T-helper 1 cell treated with Interleukin-12 subunit alpha and Interleukin-12 subunit beta and Interleukin-4 antibody, amounts not matched to agents 30 μg/mL and 1 μg/mL, for 36 hours (primary cell): ENCODE results near the gene CELA2A.

Source experiments
- H3K27ac Mint-ChIP-seq: one replicate; pipeline ENCODE4 v1.8.0; 2021; ENCODE audit warnings: mild to moderate bottlenecking, mixed read lengths
- H3K27me3 Mint-ChIP-seq: one replicate; pipeline ENCODE4 v1.8.0; 2021; ENCODE audit warnings: low read depth, mixed read lengths
- H3K36me3 Mint-ChIP-seq: one replicate; pipeline ENCODE4 v1.8.0; 2021; ENCODE audit warnings: low read depth, mixed read lengths
- H3K4me1 Mint-ChIP-seq: one replicate; pipeline ENCODE4 v1.8.0; 2021; ENCODE audit warnings: low read depth, mixed read lengths
- H3K4me3 Mint-ChIP-seq: one replicate; pipeline ENCODE4 v1.8.0; 2021; ENCODE audit warnings: mild to moderate bottlenecking, moderate library complexity, mixed read lengths
- H3K9me3 Mint-ChIP-seq: one replicate; pipeline ENCODE4 v1.8.0; 2021; ENCODE audit warnings: mixed read lengths

The CELA2A gene

GRCh38 chr1:15456313-15456954, at the start of gene CELA2A:
Gene CELA2A, plus strand, starts transcription at chr1:15456732. Its CDS starts 22 bp downstream, at chr1:15456754.
- no peaks in the 10 kb centered on the region for H3K4me1 Mint-ChIP-seq
- H3K9me3 Mint-ChIP-seq = no peaks in the 10 kb centered on the region
- H3K4me3 Mint-ChIP-seq = no peak within 1 kb of the TSS
- no peak within 1 kb of the TSS for H3K27ac Mint-ChIP-seq
- H3K27me3 Mint-ChIP-seq = peaks cover 3% of the 10 kb centered on the region
- H3K36me3 Mint-ChIP-seq = no peaks in the 10 kb centered on the region

- Mint-ChIP-seq H3K27me3 (peaks cover 41% of the 10 kb centered on the region), H3K27ac (no peak overlapping the region), H3K36me3 (peaks cover 14% of the 10 kb centered on the region), H3K4me1 (peaks cover 22% of the 10 kb centered on the region), H3K4me3 (no peak overlapping the region), H3K9me3 (no peaks in the 10 kb centered on the region)
Measured at GRCh38 chr1:15407580-15407979, 49.0 kb upstream of the CELA2A start.

GRCh38 chr1:15408890-15409387, 47.6 kb upstream of the CELA2A start:
- peak overlapping the region; percentile 83 for H3K27ac Mint-ChIP-seq
- H3K9me3 Mint-ChIP-seq = no peaks in the 10 kb centered on the region
- peaks cover 41% of the 10 kb centered on the region for H3K27me3 Mint-ChIP-seq
- H3K4me1 Mint-ChIP-seq = peaks cover 24% of the 10 kb centered on the region
- H3K4me3 Mint-ChIP-seq = peak overlapping the region; percentile 72
- H3K36me3 Mint-ChIP-seq = peaks cover 19% of the 10 kb centered on the region

- Mint-ChIP-seq H3K27me3 (peaks cover 41% of the 10 kb centered on the region), H3K36me3 (peaks cover 25% of the 10 kb centered on the region), H3K4me3 (peak within 1 kb of the TSS; percentile 96), H3K4me1 (peaks cover 29% of the 10 kb centered on the region), H3K9me3 (no peaks in the 10 kb centered on the region), H3K27ac (peak within 1 kb of the TSS; percentile 87)
Measured at GRCh38 chr1:15409388-15410222, 46.9 kb upstream of the CELA2A start, which contains the start of gene EFHD2. Gene EFHD2, plus strand, starts transcription at chr1:15409888. Its CDS starts 84 bp downstream, at chr1:15409972.

GRCh38 chr1:15410223-15410883, 46.2 kb upstream of the CELA2A start:
- H3K4me1 Mint-ChIP-seq = peaks cover 36% of the 10 kb centered on the region
- no peaks in the 10 kb centered on the region for H3K9me3 Mint-ChIP-seq
- H3K36me3 Mint-ChIP-seq = peaks cover 32% of the 10 kb centered on the region
- H3K27me3 Mint-ChIP-seq = peaks cover 37% of the 10 kb centered on the region
- H3K27ac Mint-ChIP-seq = peak overlapping the region; percentile 87
- peak overlapping the region; percentile 96 for H3K4me3 Mint-ChIP-seq

- Mint-ChIP-seq H3K9me3 (no peaks in the 10 kb centered on the region), H3K27ac (peak overlapping the region; percentile 87), H3K4me3 (peak overlapping the region; percentile 96), H3K27me3 (peaks cover 32% of the 10 kb centered on the region), H3K36me3 (peaks cover 37% of the 10 kb centered on the region), H3K4me1 (peaks cover 41% of the 10 kb centered on the region)
Measured at GRCh38 chr1:15410884-15411245, 45.7 kb upstream of the CELA2A start.

- no peaks in the 10 kb centered on the region for H3K9me3 Mint-ChIP-seq
- H3K4me1 Mint-ChIP-seq = peaks cover 49% of the 10 kb centered on the region
- peak overlapping the region; percentile 96 for H3K4me3 Mint-ChIP-seq
- H3K27me3 Mint-ChIP-seq = peaks cover 27% of the 10 kb centered on the region
- peaks cover 43% of the 10 kb centered on the region for H3K36me3 Mint-ChIP-seq
- H3K27ac Mint-ChIP-seq = peak overlapping the region; percentile 81
Measured at GRCh38 chr1:15411593-15412137, 44.9 kb upstream of the CELA2A start.

GRCh38 chr1:15412175-15412800, 44.2 kb upstream of the CELA2A start:
- H3K36me3 Mint-ChIP-seq = peaks cover 43% of the 10 kb centered on the region
- H3K27ac Mint-ChIP-seq = peak overlapping the region; percentile 81
- H3K9me3 Mint-ChIP-seq = no peaks in the 10 kb centered on the region
- H3K4me3 Mint-ChIP-seq = peak overlapping the region; percentile 96
- H3K27me3 Mint-ChIP-seq = peaks cover 21% of the 10 kb centered on the region
- peaks cover 51% of the 10 kb centered on the region for H3K4me1 Mint-ChIP-seq

- Mint-ChIP-seq H3K4me3 (peak overlapping the region; percentile 96), H3K36me3 (peaks cover 43% of the 10 kb centered on the region), H3K27ac (peak overlapping the region; percentile 81), H3K27me3 (peaks cover 15% of the 10 kb centered on the region), H3K9me3 (no peaks in the 10 kb centered on the region), H3K4me1 (peaks cover 57% of the 10 kb centered on the region)
Measured at GRCh38 chr1:15412843-15413242, 43.7 kb upstream of the CELA2A start.

GRCh38 chr1:15413563-15414444, 42.7 kb upstream of the CELA2A start:
- H3K27me3 Mint-ChIP-seq = peaks cover 6% of the 10 kb centered on the region
- H3K4me1 Mint-ChIP-seq = peaks cover 61% of the 10 kb centered on the region
- peak overlapping the region; percentile 37 for H3K4me3 Mint-ChIP-seq
- H3K27ac Mint-ChIP-seq = peak overlapping the region; percentile 41
- no peaks in the 10 kb centered on the region for H3K9me3 Mint-ChIP-seq
- peaks cover 46% of the 10 kb centered on the region for H3K36me3 Mint-ChIP-seq

GRCh38 chr1:15414445-15414983, 42.0 kb upstream of the CELA2A start:
- no peak overlapping the region for H3K4me3 Mint-ChIP-seq
- H3K27ac Mint-ChIP-seq = peak overlapping the region; percentile 41
- H3K9me3 Mint-ChIP-seq = no peaks in the 10 kb centered on the region
- H3K27me3 Mint-ChIP-seq = no peaks in the 10 kb centered on the region
- peaks cover 59% of the 10 kb centered on the region for H3K4me1 Mint-ChIP-seq
- peaks cover 48% of the 10 kb centered on the region for H3K36me3 Mint-ChIP-seq

- peaks cover 63% of the 10 kb centered on the region for H3K4me1 Mint-ChIP-seq
- H3K27me3 Mint-ChIP-seq = no peaks in the 10 kb centered on the region
- H3K36me3 Mint-ChIP-seq = peaks cover 47% of the 10 kb centered on the region
- no peaks in the 10 kb centered on the region for H3K9me3 Mint-ChIP-seq
- peak overlapping the region; percentile 91 for H3K27ac Mint-ChIP-seq
- peak overlapping the region; percentile 77 for H3K4me3 Mint-ChIP-seq
Measured at GRCh38 chr1:15417059-15417934, 39.2 kb upstream of the CELA2A start.
